ENCODE measurements around the gene PLA2G2F.

Gene PLA2G2F

DNA sequence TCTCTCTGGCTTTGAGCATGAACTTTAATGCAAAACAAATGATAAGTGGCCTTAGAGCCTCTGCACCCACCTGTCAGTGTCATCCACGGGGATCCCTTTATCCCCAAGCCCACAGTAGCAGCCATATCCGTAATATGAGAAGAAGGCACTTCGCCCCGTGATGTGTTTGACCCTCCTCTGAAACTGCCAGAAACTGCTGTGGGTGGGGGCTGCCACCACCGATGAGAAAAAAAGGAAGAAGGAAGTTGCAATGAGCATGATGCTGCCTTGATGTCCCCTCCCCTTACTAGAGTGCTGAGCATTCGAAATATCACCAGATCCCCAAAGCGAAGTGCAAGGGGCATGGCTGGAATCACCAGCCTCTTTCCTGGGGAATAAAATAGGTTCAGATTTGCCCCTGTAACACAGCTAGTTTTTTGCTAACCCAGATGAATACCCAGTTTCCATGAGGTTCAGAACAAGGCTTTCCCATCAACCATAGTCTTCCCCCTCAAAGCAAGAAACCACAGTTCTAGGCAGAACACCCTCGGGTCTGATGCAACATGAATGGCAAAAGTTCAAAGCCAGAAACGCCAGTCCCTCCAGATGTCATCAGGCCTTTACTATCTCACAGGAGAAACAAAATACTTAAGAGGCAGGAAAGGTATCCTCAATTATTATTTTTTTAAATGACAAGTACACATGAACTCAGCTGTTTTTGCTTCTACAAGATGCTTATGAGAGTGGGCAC, 36.0 kb downstream of the PLA2G2F start:
- no peak for DNase-seq

DNA sequence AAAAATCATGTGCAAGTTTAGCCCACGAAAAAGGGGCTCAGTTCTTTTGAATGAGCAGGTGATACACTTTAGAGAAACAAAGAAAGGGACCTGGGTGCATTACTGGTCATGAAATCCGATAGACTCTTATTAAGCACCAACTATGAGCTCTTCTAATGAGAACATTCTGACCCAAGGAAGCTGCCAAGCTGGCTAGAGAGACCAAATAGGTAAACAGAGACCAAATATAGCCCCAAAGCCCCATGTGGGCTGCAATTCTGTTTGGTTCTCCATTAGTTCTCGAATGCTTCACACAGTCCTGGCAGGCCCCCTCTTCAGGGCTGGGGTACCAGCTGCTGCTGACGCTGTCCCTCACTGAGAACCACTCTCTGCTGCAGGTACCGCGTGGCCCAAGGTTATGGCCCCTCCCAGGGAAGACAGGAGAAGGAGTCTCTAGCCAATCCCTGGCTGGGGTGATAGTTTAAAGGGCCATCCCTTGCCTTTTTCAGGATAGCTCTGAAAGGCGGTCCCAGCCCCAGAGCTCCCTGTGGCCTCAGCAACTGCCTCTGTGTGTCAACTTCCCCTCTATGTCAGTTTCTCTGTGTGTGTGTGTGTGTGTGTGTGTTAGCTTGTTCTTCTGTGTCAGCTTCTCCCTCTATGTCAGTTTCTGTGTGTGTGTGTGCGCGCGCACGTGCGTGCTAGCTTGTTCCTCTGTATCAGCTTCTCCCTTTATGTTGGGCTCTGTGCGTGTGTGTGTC, 39.7 kb downstream of the PLA2G2F start:
- no peak for DNase-seq

DNA sequence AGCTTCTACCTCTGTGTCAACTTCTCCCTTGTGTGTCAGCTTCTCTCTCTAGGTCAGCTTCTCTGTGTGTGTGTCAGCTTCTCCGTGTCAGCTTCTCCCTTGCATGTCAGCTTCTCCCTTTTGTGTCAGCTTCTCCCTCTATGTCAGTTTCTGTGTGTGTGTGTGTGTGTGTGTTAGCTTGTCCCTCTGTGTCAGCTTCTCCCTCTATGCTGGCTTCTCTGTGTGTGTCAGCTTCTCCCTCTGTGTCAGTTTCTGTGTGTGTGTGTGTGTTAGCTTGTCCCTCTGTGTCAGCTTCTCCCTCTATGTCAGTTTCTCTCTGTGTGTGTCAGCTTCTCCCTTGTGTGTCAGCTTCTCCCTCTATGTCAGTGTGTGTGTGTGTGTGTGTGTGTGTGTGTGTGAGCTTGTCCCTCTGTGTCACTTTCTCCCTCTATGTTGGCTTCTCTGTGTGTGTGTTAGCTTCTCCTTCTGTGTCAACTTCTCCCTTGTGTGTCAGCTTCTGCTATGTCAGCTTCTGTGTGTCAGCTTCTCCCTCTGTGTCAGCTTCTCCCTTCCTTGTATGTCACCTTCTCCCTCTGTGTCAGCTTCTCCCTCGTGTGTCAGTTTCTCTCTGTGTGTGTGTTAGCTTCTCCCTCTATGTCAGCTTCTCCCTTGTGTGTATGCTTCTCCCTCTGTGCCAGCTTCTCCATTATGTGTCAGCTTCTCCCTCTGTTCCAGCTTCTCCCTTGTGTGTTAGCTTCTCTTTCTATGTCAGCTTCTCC, 40.4 kb downstream of the PLA2G2F start:
- no peak for DNase-seq

DNA sequence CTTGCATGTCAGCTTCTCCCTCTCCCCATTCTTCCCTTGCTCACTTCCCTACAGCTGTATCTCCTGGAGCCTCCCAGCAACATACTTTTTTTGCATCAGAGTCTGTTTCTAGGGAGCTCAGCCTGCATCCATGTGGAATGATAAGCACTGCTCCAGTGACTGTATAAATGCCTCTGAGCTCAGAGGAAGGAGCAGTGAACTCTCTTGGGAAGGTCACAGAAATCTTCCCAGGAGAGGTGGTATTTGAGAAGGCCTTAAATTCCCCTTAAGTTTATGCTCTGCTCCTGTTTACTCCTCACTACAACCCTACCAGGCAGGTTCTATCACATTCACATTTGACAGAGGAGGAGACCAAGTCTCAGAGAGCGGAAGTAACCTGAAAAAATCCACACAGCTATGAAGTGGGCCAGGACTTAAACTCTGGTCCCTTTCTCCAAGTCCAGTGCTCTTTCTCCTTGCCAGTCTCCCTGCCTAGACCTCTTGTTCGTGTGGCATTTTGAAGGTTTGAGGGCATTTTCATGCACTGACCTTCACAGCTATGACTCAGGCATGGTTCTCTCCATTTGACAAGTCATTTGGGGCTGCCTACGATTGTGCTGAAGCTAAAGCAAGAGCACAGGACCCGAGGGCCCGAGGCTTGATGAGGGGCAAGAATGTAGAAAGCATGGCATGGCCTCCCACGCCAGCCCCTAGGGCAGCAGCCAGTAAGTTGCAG, 41.2 kb downstream of the PLA2G2F start:
- no peak for DNase-seq

DNA sequence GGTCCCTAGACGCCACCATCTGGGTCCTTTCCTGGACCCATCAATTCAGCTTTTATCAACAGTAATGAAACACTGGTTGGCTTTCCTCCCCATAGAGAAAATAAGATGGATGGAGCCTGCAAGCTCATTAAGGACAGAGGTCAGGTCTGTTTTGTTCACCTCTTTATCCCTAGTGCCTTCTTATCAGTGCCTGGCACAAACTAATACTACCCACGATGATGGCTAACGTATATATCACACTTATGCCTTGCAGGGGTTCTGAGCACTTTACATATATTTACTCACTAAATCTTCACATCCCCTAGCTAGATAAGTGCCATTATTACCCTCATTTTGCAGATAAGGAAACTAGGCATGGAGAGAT, 41.7 kb downstream of the PLA2G2F start:
- no peak for DNase-seq

DNA sequence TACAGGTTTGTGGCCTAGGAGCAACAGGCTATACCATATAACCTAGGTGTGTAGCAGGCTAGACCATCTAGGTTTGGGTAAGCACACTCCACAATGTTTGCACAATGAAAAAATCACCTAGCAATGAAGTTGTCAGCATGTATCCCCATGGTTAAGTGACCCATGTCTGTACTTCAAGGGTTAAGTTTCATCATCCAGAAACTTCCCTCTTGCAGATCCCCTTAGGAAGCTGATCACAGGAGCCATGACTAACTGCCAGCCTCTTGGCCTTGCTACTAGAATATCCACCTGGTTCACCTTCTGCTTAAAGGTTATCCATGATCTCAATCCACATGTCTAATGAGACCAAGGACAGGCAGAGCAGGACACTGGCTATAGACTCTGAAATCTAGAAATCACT, 43.3 kb downstream of the PLA2G2F start:
- DNase-seq: no peak

DNA sequence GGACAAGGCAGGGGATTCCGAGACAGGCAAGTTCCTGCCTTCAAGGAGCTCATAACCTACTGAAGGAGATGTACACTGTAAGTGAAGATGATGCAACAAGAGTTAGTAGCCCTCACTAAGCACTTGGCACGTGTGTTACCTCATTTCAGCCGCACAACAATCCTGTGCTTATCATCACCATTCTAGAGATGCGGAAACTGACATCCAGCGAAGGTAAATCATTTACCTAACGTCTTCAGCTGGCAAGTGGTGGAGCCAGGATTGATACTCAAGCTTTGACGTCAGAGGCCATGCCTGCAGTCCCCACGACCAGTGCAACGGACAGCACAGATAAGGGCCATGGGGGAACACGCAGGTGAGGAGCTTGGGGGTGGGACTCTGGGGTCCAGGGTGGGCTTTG, 43.9 kb downstream of the PLA2G2F start:
- no peak for DNase-seq

DNA sequence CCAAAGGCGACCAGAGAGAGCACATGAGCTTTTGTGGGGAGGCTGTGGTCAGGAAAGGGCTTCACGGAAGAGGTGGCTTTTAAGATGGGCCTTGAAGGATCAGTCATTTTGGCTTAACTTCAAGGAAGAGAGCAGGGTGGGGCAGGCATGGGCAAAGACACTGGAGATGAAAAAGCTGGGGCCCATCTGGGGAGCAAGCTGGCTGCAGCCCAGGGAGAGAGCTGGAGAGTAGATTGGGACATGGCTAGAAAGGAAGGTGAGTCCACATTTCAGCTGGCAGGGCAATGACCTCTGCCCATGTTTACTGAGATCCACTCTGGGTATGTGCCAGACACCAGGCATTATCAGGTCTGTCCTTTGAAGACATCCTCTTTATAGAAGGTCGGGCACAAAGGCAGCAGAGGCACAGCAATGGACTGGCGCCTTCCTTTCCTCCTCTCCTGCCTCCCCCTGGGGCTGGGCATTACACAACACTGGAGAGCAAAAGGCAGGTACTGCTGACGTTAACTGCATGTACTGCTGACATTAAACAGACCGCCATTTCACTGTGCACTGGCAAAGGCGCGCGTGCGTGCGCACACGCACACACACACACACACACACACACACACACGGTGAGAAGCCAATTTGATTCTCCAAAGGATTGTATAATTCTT, 44.6 kb downstream of the PLA2G2F start:
- DNase-seq: no peak

DNA sequence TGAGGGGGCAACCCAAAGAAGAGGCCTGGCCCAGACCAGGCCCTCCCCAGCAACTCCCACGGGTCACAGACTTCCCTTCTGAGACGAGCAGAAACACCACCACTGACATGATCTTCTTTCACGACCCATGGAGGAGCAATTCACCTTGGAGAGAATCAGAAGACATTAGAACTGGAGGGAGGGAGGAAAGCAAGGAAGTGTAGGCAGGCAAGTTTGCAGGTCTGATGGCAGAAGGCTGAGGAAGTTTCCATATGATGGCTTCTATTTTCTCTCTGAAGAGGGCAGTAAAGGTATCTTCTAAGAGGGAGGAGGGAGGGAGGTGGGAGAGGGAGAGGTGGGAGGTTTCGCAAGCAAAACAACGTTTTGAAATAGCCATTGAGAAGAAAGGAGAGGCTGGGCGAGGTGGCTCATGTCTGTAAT, 45.4 kb downstream of the PLA2G2F start:
- DNase-seq: peak; percentile 50

DNA sequence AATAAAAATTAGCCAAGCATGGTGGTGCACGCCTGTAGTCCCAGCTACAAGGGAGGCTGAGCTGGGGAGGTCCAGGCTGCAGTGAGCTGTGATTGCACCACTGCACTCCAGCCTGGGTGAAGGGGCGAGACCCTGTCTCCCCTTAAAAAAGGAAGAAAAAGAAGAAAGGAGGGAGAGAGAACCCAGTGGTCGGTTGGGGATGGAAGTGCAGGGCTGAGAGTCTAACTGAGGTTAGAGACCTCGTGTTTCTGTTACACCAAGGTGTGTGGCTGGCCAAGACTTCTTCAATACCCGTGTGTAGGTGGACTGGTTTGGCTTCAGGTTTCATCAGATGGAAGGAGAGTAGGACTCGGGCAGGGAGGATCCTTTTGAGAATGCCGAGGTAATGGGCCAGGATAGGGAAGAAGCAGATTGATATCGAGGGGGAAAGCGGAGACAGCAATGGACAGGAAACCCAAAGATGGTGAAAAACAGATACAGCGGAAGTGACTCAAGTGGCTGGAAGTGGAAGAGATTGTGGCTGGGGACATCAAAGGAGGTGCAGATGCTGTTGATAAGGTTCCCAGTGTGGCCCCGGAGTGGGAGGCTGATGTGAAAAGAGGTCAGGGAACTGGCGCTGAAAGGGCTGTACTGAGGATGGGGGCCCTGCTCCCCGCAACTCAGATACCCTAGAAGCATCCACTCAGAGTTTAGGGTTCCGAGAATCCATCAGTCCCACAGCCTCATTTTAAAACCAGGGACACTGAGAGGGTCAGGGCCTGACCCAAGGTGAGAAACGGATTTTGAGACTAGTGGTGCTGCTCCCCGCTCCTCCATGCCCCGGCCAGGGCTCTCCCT, 46.1 kb downstream of the PLA2G2F start:
- DNase-seq: peak; percentile 87

DNA sequence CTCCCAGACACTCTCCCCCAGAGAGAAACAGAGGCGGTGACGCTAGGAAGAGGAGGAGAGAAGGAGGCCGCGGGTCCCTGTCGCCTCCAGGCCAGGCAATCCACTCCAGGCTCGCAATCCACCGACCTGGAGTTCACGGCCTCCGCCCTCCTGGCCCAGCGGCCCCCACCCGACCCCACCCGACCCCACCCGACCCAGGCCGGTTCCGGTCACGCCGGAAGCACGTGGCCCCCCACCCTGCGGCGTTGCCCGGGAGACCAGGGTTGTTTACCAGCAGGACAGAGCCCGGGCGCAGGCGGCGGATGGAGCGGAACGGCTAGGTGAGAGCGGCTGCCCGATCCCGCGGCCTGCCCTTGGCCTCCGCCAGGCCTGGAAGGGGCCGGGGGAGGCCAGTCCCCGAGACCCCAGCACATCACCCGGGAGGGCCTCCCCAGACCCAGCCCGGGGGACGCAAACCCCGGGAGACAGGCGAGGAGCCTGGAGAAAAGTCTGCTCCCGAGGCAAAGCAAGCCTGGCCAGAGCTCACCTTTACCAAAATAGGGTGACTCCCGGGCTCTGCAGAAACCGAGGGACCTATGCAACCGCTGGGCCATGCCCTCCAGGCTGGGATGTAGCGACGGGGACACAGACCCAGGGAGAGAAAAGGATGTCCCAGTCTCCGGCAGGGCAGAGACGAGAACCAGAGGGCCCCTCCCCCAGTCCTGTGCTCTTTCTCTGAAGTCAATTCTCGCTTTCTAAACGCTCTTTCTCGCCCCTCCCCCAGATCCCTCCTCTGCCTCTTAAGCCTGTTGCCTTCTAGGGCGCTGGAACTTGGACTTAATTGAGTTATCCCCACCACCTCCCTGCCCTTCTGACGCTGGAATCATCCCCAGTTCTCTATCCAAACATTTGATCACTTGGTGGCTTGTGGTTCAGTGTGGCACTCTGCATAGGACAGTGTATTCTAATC, 47.0 kb downstream of the PLA2G2F start, which contains the start of the genes PLA2G2C and UBXN10:
TSS of gene PLA2G2C (minus strand) at position 685 of the 949 bp plus-strand sequence. CDS start 9,155 bp downstream, outside the sequence.
TSS of gene UBXN10 (plus strand) at position 263 of the 949 bp plus-strand sequence. CDS start 4,466 bp downstream, outside the sequence.
- DNase-seq: peak; percentile 88

DNA sequence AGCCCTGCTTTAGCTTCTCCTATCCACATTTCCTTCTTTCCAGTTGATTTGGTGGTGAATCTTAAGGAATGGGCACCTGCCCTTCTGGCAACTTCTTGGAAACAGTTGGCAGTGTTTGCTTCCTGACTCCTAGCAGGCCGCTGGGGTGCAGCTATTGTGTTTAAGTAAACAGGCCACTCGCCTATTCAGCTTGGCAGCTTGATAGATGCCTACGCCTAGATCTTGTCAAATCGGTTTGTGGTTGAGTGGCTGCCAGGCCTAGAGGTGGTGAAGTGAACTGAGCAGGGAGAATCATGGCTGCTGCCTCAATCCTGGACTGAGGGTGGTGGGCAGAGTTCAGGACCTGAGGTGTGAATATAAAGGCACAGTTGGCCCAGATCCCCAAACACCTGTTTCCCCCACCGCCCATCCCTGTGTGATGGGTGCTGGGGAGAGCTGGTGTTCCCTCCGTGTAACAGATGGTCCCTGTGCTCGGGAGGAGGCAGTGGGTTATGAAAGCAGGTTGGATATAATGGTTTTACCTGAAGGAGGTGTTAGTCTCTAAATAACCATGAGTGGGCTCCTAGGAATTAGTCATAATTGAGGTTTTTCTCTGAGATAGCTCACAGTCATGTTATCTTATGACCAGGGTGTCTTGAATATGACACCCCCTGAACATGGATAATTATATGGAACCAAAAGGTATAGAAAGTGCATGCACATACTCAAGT, 48.1 kb downstream of the PLA2G2F start:
- DNase-seq: peak; percentile 73

DNA sequence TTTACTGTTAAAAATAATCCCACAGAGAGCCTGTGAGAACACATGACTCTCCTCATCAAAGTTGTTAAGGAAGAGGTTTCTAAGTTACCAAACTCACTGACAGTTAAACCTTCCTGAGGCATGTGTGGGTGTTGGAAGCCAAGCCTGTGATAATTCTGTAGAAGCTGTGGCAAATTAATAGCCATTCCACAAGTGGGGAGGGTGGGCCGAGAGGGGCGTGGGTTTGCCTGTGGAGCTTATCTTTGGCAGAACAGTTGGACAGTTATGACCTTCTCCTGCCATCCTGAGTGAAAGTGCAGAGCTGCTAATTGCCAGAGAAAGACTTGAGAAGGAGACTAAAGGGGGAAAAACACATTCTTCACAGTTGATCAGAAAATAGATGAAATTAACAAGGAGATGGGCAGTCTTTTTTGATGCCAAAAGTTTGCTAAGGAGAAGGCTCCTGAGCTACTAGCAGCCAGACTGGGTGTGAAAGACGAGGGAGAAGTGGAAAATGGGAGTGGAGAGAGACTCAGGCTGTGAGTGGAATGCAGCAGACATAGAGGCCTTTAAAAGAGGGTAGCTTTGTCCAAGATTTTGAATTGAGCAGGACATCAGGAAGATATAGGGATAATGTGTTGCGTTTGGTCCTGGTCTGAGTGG, 48.8 kb downstream of the PLA2G2F start:
- DNase-seq: no peak

DNA sequence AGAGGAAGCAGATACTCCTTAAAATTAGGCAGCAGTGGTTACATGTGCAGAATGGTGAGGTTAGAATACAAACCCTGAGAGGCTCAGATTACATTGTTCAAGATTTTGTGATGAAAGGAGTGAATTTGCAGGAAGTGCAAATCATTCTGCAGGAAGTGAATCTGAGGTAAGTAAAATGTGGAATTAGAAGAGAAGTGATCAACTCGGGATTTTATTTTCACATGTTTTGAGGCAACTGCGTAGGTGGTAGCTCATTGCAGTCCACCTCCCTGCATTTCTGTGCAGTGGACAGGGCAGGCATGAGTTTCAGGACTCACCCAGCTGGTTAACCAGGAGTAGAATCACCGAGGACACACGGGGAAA, 49.3 kb downstream of the PLA2G2F start:
- DNase-seq: no peak

DNA sequence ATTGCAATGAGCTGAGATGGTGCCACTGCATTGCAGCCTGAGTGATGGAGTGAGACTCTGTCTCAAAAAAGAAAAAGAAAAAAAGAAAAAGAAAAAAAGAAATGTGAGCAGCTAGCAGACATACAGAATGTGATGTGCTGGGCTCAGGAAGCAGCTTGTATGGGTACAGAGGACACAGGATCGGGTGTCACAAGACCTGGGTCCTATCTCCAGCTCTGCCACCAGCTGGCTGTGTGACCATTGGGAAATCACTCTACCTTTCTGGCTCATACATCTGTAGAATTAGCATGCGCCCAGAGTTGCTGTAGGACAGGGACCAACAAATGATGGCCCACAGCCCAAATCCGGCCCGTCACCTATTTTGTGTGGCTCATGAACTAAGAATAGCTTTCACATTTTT, 50.5 kb downstream of the PLA2G2F start:
- no peak for DNase-seq

DNA sequence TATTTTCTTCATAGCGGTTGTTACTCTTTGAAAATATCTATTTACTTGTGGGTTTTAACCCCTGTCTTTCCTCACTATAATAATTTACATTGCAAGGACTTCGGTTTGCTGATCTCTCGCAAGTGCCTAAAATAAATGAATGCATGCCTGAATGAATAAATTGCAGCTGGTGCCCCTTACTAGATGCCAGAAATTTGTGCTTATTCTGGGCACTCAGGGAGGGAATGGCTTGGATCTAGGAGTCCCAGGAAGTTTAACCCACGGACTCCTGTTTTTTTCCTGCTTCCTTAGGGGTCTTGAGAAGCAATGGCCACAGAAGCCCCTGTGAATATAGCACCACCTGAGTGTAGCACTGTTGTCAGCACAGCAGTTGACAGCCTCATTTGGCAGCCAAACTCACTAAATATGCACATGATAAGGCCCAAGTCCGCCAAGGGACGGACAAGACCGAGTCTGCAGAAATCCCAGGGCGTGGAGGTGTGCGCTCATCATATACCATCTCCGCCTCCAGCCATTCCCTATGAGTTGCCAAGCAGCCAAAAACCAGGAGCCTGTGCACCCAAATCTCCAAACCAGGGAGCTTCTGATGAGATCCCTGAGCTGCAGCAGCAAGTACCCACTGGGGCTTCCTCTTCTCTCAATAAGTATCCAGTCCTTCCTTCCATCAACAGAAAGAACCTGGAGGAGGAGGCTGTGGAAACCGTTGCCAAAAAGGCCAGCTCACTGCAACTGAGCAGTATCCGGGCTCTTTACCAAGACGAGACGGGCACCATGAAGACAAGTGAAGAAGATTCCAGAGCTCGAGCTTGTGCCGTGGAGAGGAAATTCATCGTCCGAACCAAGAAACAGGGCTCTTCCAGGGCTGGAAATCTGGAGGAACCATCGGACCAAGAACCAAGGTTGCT, 51.4 kb downstream of the PLA2G2F start:
- DNase-seq: no peak

DNA sequence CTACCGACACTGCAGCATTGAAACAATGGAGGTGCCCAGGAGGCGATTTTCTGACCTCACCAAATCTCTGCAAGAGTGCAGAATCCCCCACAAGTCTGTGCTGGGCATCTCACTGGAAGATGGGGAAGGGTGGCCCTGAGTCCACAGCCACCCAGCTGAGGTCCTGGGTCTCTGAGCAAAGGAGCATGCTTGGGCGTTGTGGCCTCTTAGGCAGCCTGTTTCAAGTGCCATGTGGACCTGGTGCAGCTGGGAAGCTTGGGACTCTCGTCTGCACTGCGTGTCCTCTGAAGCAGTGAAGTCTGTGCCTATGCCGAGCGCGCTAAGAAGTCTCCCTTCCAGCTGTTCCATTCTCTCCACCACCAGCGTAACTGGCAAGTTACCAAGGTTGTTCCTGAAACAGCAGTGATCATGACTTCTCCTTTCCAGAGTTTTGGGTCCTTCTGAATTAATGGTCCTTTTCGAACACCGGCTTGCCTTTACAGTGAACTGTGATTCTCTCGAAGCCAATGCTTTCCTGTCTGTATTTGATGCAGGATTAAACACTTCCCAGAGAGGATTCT, 52.2 kb downstream of the PLA2G2F start:
- DNase-seq: no peak

DNA sequence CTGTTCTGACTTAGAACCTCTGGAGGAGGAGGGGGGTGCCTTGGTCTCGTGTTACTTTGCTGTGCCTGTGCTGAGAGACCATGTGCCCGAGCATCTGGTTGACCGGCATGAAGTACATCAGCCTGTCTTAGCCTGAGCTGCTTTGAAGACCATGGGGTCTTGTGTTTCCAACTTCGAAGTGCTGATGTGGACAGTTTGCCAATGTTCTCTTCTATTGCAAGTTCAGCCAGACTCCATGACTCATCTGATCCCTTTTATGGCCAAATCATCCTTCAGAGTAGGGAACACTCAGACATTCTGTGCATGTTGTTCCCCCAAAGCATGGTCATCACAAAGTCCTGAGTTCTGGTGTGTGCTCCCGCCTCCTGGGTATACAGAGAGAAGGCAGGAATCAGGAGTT, 53.2 kb downstream of the PLA2G2F start:
- DNase-seq: no peak

All from activated CD4-positive, alpha-beta T cell treated with anti-CD3 and anti-CD28 coated beads, Interleukin-10, Interleukin-2, amounts not matched to agents 100 ng/mL and 50 ng/mL, durations not matched to agents 16 hours and 8 hours (primary cell).